Neural crest cell (in vitro differentiated cells): ENCODE measurements around the gene FHIP2A. TPM values are rescaled to one million over a fixed set of nuclear protein-coding genes. Genes with fewer than 3 reads are reported as not detected.

ENCODE experiments used
- DNase-seq: peaks from one replicate; pipeline ENCODE4 v3.0.0; 2021; ENCODE audit warnings: low read depth, mixed read lengths, low spot score
- H3K27ac Mint-ChIP-seq: one replicate; pipeline ENCODE4 v1.8.0; 2021; ENCODE audit warnings: mild to moderate bottlenecking, mixed read lengths; ENCODE audit not compliant: unreplicated experiment
- H3K27me3 Mint-ChIP-seq: 2 replicates; pipeline ENCODE4 v1.8.0; 2021; ENCODE audit warnings: low read depth, mild to moderate bottlenecking, mixed read lengths
- H3K36me3 Mint-ChIP-seq: 2 replicates; pipeline ENCODE4 v1.8.0; 2021; ENCODE audit warnings: low read depth, mild to moderate bottlenecking, mixed read lengths
- H3K4me1 Mint-ChIP-seq: 2 replicates; pipeline ENCODE4 v1.8.0; 2021; ENCODE audit warnings: mixed read lengths
- H3K4me3 Mint-ChIP-seq: one replicate; pipeline ENCODE4 v1.8.0; 2021; ENCODE audit warnings: mild to moderate bottlenecking, mixed read lengths
- H3K9me3 Mint-ChIP-seq: 2 replicates; pipeline ENCODE4 v1.8.0; 2021; ENCODE audit warnings: mixed read lengths
- total RNA-seq: library from RNA; stranded (reverse); gene quantifications from 2 replicates; pipeline ENCODE4 v1.2.1, GENCODE V29; 2021
- TF ChIP-seq, protein P1 (sequence below): fragments of 200-600 bp; sonication (generic); conservative IDR thresholded peaks from 2 replicates; pipeline ENCODE4 v1.5.0; 2021; ENCODE audit warnings: antibody characterized with exemption, mild to moderate bottlenecking

FHIP2A gene
- total RNA-seq, 1 donor from 2014 or later = 17.0 TPM

DNA sequence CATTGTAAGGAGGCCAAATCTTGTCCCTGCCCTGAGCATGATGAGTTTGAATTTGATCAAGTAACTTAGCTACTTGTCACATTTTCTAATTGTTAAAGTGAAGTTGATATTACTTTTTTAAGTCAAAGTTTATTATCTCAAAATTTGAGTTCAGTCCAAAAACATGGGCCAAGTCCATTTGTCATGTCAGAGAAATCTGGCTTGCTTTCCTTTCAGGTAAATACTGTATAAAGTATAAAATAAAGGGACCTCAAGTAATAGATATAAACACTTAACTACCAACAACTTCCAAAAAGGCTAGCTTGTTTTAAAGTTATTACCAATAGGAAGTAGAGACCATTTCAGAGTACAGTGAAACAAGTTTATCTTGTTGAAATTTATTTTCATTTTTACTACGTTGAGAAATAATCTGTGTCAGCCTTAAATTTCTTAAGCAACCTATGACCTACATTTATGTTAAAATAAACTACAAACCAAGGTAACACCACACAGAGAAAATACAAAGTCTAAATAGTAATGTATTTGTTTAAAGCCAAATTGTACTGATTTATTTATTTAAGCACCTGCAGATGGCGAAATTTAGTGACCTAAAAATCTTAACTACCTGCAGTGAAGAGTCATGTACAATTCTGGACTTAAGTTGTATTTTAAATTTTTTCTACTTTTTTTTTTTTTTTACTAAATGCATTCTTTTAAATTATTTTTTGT, 36.5 kb downstream of the FHIP2A start:
- no peaks in the 10 kb centered on the region for H3K4me1 Mint-ChIP-seq
- H3K4me3 Mint-ChIP-seq = no peak overlapping the region
- no peaks in the 10 kb centered on the region for H3K27me3 Mint-ChIP-seq
- no peaks in the 10 kb centered on the region for H3K9me3 Mint-ChIP-seq
- no peak for DNase-seq
- H3K27ac Mint-ChIP-seq = no peak overlapping the region
- TF ChIP-seq, protein P1, sequence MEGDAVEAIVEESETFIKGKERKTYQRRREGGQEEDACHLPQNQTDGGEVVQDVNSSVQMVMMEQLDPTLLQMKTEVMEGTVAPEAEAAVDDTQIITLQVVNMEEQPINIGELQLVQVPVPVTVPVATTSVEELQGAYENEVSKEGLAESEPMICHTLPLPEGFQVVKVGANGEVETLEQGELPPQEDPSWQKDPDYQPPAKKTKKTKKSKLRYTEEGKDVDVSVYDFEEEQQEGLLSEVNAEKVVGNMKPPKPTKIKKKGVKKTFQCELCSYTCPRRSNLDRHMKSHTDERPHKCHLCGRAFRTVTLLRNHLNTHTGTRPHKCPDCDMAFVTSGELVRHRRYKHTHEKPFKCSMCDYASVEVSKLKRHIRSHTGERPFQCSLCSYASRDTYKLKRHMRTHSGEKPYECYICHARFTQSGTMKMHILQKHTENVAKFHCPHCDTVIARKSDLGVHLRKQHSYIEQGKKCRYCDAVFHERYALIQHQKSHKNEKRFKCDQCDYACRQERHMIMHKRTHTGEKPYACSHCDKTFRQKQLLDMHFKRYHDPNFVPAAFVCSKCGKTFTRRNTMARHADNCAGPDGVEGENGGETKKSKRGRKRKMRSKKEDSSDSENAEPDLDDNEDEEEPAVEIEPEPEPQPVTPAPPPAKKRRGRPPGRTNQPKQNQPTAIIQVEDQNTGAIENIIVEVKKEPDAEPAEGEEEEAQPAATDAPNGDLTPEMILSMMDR = no peak
- H3K36me3 Mint-ChIP-seq = peaks cover 3% of the 10 kb centered on the region

DNA sequence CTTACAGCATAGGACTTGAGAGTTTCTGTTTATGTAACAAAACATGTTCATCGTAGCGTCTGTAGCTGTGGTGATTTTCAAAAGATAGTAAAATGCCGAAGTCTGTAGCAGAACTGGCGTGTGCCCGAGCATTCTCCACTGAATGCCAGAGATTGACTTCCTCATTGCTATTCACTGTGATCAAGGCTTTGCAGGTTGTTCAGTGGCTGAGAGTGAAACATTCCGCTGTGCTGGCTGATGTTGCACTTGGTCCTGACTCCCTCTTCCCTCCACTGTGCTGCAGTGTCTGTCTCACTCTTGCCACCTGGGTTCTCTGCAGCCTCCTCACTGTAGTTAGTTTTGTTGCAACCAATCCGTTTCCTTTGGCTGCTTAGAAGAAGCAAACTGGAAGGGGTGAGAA, 37.6 kb downstream of the FHIP2A start:
- Mint-ChIP-seq H3K27me3 (no peaks in the 10 kb centered on the region), H3K27ac (no peak overlapping the region), H3K9me3 (no peaks in the 10 kb centered on the region), H3K4me1 (no peaks in the 10 kb centered on the region), H3K36me3 (peaks cover 3% of the 10 kb centered on the region), H3K4me3 (no peak overlapping the region)
- TF ChIP-seq, protein P1 = no peak
- DNase-seq = no peak

DNA sequence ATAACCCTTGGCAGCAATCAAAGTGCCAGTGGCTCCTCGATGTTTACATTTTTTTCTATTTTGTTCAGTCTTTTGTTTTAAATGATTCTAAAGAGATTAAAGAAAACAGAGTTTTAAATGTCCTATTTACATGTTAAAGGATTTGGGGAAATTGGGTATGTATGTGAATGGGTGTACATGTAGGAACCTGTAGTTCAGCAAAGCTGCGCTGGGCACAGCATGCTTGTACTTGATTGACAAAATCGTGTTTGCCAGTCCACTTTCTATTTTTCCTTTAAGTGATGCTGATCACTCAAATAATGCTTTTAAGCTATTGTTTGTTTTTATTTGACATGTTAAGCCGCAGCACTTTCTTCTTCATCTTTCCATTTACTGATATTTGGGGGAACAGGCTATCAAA, 40.9 kb downstream of the FHIP2A start:
- no peak for DNase-seq
- Mint-ChIP-seq H3K9me3 (no peaks in the 10 kb centered on the region), H3K4me1 (no peaks in the 10 kb centered on the region), H3K36me3 (peaks cover 10% of the 10 kb centered on the region), H3K4me3 (no peak overlapping the region), H3K27ac (no peak overlapping the region), H3K27me3 (no peaks in the 10 kb centered on the region)
- TF ChIP-seq, protein P1 = no peak

GRCh38 chr10:114867365-114867764, 45.8 kb downstream of the FHIP2A start:
- peaks cover 8% of the 10 kb centered on the region for H3K36me3 Mint-ChIP-seq
- no peak for DNase-seq
- H3K27ac Mint-ChIP-seq = no peak overlapping the region
- TF ChIP-seq, protein P1 = no peak
- H3K4me3 Mint-ChIP-seq = no peak overlapping the region
- peaks cover 4% of the 10 kb centered on the region for H3K4me1 Mint-ChIP-seq
- no peaks in the 10 kb centered on the region for H3K27me3 Mint-ChIP-seq
- H3K9me3 Mint-ChIP-seq = no peaks in the 10 kb centered on the region

DNA sequence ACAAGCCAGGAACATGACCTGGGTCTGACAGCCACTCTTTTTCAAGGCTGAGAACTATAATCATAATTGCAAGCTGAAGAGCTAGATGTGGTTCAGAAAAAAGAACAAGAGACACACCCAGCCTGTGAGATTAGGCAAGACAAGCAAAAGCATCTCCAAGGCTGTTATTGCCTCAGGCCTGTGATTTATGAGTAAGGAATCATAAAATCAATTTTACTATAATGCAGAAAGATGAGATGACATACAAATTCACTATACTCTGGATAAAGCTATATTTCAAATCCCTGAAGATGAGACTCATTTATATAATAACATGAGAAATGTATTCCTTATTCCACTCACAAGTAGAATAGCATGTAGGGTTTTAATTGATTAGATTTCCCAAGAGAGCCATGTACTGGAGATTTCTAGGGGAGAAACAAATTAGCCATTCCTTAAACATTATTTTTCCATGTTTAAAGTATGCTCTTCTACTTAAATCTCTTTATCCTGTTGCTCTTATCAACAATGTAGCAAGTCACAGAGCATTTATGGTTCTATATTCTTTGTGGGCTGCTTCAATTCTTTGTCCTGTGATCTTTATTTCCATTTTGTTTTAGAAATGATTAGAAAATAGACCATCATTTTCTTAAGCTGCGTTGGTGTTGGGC, 47.4 kb downstream of the FHIP2A start:
- no peaks in the 10 kb centered on the region for H3K9me3 Mint-ChIP-seq
- no peak overlapping the region for H3K27ac Mint-ChIP-seq
- no peak for DNase-seq
- TF ChIP-seq, protein P1 = no peak
- peaks cover 8% of the 10 kb centered on the region for H3K36me3 Mint-ChIP-seq
- H3K4me3 Mint-ChIP-seq = no peak overlapping the region
- peaks cover 4% of the 10 kb centered on the region for H3K4me1 Mint-ChIP-seq
- H3K27me3 Mint-ChIP-seq = no peaks in the 10 kb centered on the region
